Measurements from ENCODE around the gene HERPUD1. TPM values are rescaled to one million over a fixed set of nuclear protein-coding genes. Genes with fewer than 3 reads are reported as not detected.

Gene HERPUD1
- total and polyA plus RNA-seq, 2 of the 13 experiments (the other 11 are each of a cell fraction or from before 2014, with no cell fraction given): 96.2 to 323 TPM

DNA sequence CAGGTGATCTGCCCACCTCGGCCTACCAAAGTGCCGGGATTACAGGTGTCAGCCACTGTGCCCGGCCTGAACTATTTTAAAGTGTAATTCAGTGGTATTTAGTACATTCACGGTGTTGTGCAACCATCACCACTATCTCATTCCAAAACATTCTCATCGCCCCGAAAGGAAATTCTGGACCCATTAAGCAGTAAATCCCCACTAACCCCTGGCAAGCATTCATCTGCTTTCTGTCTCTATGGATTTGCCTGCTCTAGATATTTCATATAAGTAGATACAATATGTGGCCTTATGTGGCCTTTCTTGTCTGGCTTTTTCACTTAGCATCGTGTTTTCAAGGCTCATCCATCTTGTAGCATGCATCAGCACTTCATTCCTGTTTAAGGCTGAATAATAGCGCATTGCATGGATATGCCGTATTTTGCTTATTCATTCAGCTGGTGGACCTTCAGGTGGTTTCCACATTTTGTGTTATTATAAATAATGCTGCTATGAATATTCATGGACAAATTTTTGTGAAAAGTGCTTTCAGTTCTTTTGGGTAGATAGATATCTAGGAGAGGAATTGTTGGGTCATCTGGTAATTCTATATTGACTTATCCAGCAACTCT, 8.4 kb upstream of the HERPUD1 start:
- no peak for DNase-seq (ENCODE audit: low spot score)
- H3K4me3 ChIP-seq (replicated peaks in 1 of 3; ENCODE audit: insufficient read depth in 1 of 3, low read depth in 2 of 3, low read length in 3 of 3): no peak overlapping the region
- no peaks in the 10 kb centered on the region for H3K36me3 ChIP-seq (replicated peaks in 1 of 2; ENCODE audit: control insufficient read depth in 1 of 2, insufficient read depth in 2 of 2, low read length in 2 of 2)
- H3K79me2 ChIP-seq (ENCODE audit: insufficient read depth, low read length): no peaks in the 10 kb centered on the region
- peaks cover 58% of the 10 kb centered on the region for H3K4me1 ChIP-seq (ENCODE audit: insufficient read depth, low read length)
- intact Hi-C loops (cut with micrococcal nuclease; ENCODE audit: unreplicated experiment): no loop called here
- H3K27me3 ChIP-seq (ENCODE audit: control insufficient read depth in 1 of 2, insufficient read depth in 2 of 2, low read length in 2 of 2): no peaks in the 10 kb centered on the region
- in situ Hi-C loops (cut with HindIII; ENCODE audit: extremely low pct_ligation_motif_present, low pct_unique_long_range_greater_than_20kb): no loop called here
- peak overlapping the region; percentile 72 for H3K27ac ChIP-seq (ENCODE audit: extremely low read length, insufficient read depth, low read length)
- CTCF ChIA-PET (ENCODE audit: low intra/inter-chr PET ratio, low total read pairs): no interaction called here
- ATAC-seq: no peak
- H3K4me2 ChIP-seq (ENCODE audit: low read depth, low read length): no peak overlapping the region
- no peaks in the 10 kb centered on the region for H3K9me3 ChIP-seq (ENCODE audit: low read length)
- H4K20me1 ChIP-seq (ENCODE audit: insufficient read depth, low read length): no peaks in the 10 kb centered on the region
- no peak overlapping the region for H3K9ac ChIP-seq (ENCODE audit: insufficient read depth, low read depth, low read length)
- TF ChIP-seq CEBPB (IDR thresholded peaks at IDR 0.05; ENCODE audit: borderline replicate concordance, low read depth, low read length) (peak; percentile 36; the same call in 1 of the 2 replicates), HOXA7 (CRISPR knock-in tag; IDR thresholded peaks at IDR 0.05) (no peak)
- TF ChIP-seq, protein P1, sequence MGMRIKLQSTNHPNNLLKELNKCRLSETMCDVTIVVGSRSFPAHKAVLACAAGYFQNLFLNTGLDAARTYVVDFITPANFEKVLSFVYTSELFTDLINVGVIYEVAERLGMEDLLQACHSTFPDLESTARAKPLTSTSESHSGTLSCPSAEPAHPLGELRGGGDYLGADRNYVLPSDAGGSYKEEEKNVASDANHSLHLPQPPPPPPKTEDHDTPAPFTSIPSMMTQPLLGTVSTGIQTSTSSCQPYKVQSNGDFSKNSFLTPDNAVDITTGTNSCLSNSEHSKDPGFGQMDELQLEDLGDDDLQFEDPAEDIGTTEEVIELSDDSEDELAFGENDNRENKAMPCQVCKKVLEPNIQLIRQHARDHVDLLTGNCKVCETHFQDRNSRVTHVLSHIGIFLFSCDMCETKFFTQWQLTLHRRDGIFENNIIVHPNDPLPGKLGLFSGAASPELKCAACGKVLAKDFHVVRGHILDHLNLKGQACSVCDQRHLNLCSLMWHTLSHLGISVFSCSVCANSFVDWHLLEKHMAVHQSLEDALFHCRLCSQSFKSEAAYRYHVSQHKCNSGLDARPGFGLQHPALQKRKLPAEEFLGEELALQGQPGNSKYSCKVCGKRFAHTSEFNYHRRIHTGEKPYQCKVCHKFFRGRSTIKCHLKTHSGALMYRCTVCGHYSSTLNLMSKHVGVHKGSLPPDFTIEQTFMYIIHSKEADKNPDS (CRISPR knock-in tag; IDR thresholded peaks at IDR 0.05): no peak
- WGBS (ENCODE audit: low lambda C conversion rate): 68% methylated on average over 9 of the region's 9 CpGs
- BruUV-seq (replicated peaks): no TSS peak
- H2AFZ ChIP-seq (ENCODE audit: low read length): no peak overlapping the region
- no peak for FAIRE-seq
- POLR2A ChIA-PET: interaction anchor here (8.7 kb wide), 1 partner anchor 8 kb away, joined by 232 read pairs; the partner anchor contains the start of gene HERPUD1

DNA sequence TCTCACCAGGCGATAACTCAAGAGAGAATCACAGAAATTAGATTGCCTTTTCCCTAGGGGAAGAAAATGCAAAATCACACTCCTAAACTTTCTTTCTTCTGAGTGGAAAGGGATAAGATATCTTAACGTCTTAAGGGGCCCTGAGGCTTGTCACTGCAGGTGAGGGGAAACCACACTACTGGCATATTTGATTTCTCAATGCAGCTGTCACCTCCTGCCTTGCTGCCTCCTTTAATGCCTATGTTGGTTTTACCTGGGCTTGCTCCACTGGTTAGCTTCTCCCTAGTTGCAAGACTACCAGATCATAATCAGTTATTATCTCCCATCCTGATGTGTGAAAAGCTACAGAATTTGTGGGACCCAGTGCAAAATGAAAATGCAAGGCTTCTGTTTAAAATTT, 4.5 kb upstream of the HERPUD1 start:
- Histone ChIP-seq H3K27ac (ENCODE audit: extremely low read length, insufficient read depth, low read length) (no peak overlapping the region), H3K4me2 (ENCODE audit: low read depth, low read length) (no peak overlapping the region), H3K9ac (ENCODE audit: insufficient read depth, low read depth, low read length) (no peak overlapping the region), H2AFZ (ENCODE audit: low read length) (no peak overlapping the region), H4K20me1 (ENCODE audit: insufficient read depth, low read length) (peaks cover under 1% of the 10 kb centered on the region; the same call in 1 of the 2 replicates), H3K36me3 (replicated peaks in 1 of 2; ENCODE audit: control insufficient read depth in 1 of 2, insufficient read depth in 2 of 2, low read length in 2 of 2) (no peaks in the 10 kb centered on the region; a peak in 1 of 5 replicates), H3K9me3 (ENCODE audit: low read length) (no peaks in the 10 kb centered on the region), H3K4me1 (ENCODE audit: insufficient read depth, low read length) (peaks cover 31% of the 10 kb centered on the region), H3K79me2 (ENCODE audit: insufficient read depth, low read length) (peaks cover 5% of the 10 kb centered on the region), H3K4me3 (replicated peaks in 1 of 3; ENCODE audit: insufficient read depth in 1 of 3, low read depth in 2 of 3, low read length in 3 of 3) (no peak overlapping the region), H3K27me3 (ENCODE audit: control insufficient read depth in 1 of 2, insufficient read depth in 2 of 2, low read length in 2 of 2) (no peaks in the 10 kb centered on the region; a peak in 1 of 5 replicates)
- POLR2A ChIA-PET: interaction anchor here (1.1 to 8.3 kb wide), 3 partner anchors 7 to 24 kb away, joined by 3 to 232 read pairs (median 7); no protein-coding TSS in a partner anchor
- 53% methylated on average over 2 of the region's 2 CpGs for WGBS (ENCODE audit: low lambda C conversion rate)
- no TSS peak for BruUV-seq (replicated peaks)
- ATAC-seq: no peak
- in situ Hi-C loops (cut with HindIII; ENCODE audit: extremely low pct_ligation_motif_present, low pct_unique_long_range_greater_than_20kb) (no loop called here), intact Hi-C loops (cut with micrococcal nuclease; ENCODE audit: unreplicated experiment) (no loop called here)
- DNase-seq (ENCODE audit: low spot score): no peak
- CTCF ChIA-PET (ENCODE audit: low intra/inter-chr PET ratio, low total read pairs): no interaction called here
- FAIRE-seq: no peak
- TF ChIP-seq NFKB2 (CRISPR knock-in tag; IDR thresholded peaks at IDR 0.05; ENCODE audit: borderline replicate concordance) (no peak), SMAD9 (CRISPR knock-in tag; IDR thresholded peaks at IDR 0.05) (no peak), EZH2 (conservative IDR thresholded peaks at IDR 0.05; ENCODE audit: low read depth, low read length) (no peak), ZNF670 (CRISPR knock-in tag; IDR thresholded peaks at IDR 0.05; ENCODE audit: borderline replicate concordance) (no peak), ADNP (CRISPR knock-in tag; IDR thresholded peaks at IDR 0.05) (no peak), MBD4 (IDR thresholded peaks at IDR 0.05; ENCODE audit: borderline replicate concordance, low read length) (no peak)
